HepG2 (cell line): Measurements from ENCODE around the gene KHK. TPM values are rescaled to one million over a fixed set of nuclear protein-coding genes. Genes with fewer than 3 reads are reported as not detected.

ENCODE experiments used
- BHLHE40 ChIP-seq: IDR thresholded peaks from 2 replicates; pipeline ENCODE4 v1.6.1; 2011; ENCODE audit warnings: low read length, improper control_type of control experiment
- ZBTB42 ChIP-seq: sonication (generic); formaldehyde crosslinking; IDR thresholded peaks from 2 replicates; pipeline ENCODE4 v1.5.0; 2020; ENCODE audit warnings: mild to moderate bottlenecking, missing genetic modification reagents
- ZBTB7B ChIP-seq: sonication (generic); formaldehyde crosslinking; IDR thresholded peaks from 2 replicates; pipeline ENCODE4 v1.4.0; 2020; ENCODE audit warnings: missing genetic modification reagents
- ZNF136 ChIP-seq: sonication (generic); formaldehyde crosslinking; IDR thresholded peaks from 2 replicates; pipeline ENCODE4 v1.8.1; 2022; ENCODE audit warnings: low read depth, mild to moderate bottlenecking, moderate library complexity, missing genetic modification reagents
- ZNF333 ChIP-seq: sonication (generic); formaldehyde crosslinking; IDR thresholded peaks from 2 replicates; pipeline ENCODE4 v1.4.0; 2020; ENCODE audit warnings: mild to moderate bottlenecking, missing genetic modification reagents, borderline replicate concordance
- ZSCAN29 ChIP-seq: sonication (generic); formaldehyde crosslinking; conservative IDR thresholded peaks from 2 replicates; pipeline ENCODE4 v1.4.0; 2020; ENCODE audit warnings: mild to moderate bottlenecking, missing genetic modification reagents
- ZZZ3 ChIP-seq: sonication (generic); formaldehyde crosslinking; IDR thresholded peaks from 2 replicates; pipeline ENCODE4 v1.4.0; 2020; ENCODE audit warnings: missing genetic modification reagents, mild to moderate bottlenecking, borderline replicate concordance
- polyA plus RNA-seq, 8 experiments: library from polyadenylated mRNA; depleted of rRNA in 3 of 8; stranded (reverse) in 7 of 8; unstranded in 1 of 8; fragments of >200 nt; fragmentation: Illumina TruSeq in 4 of 8; extraction: Trizol in 4 of 8; gene quantifications; 2 replicates each; pipeline versions ENCODE4 v1.2.1 to v1.2.3, GENCODE V29; 2011 to 2016; ENCODE audit warnings: low read depth in 4 of 8, missing spikeins in 1 of 8, mixed read lengths in 1 of 8; ENCODE audit not compliant: insufficient read depth in 1 of 8
- total RNA-seq, 5 experiments: library from RNA; depleted of rRNA; stranded (reverse); fragments of >200 nt; fragmentation: Illumina TruSeq; extraction: Trizol; gene quantifications; 2 replicates each; pipeline ENCODE4 v1.2.3, GENCODE V29; 2016; ENCODE audit warnings: low read depth in 1 of 5
- TF ChIP-seq, protein P1 (sequence below): sonication (generic); formaldehyde crosslinking; IDR thresholded peaks from 2 replicates; pipeline ENCODE4 v1.8.0; 2022; ENCODE audit warnings: mild to moderate bottlenecking, missing genetic modification reagents, moderate library complexity
- TF ChIP-seq, protein P2 (sequence below), 2 experiments: sonication (generic) in 1 of 2; formaldehyde crosslinking in 1 of 2; IDR thresholded peaks; 2 replicates each; pipeline versions ENCODE4 v1.5.1 to v1.6.1; 2011 to 2020; ENCODE audit warnings: borderline replicate concordance in 1 of 2, low read depth in 1 of 2, low read length in 1 of 2, mild to moderate bottlenecking in 1 of 2, missing genetic modification reagents in 1 of 2, moderate library complexity in 1 of 2
- TF ChIP-seq, protein P3 (sequence below): sonication (generic); formaldehyde crosslinking; IDR thresholded peaks from 2 replicates; pipeline ENCODE4 v1.5.1; 2020; ENCODE audit warnings: mild to moderate bottlenecking, missing genetic modification reagents, borderline replicate concordance
- TF ChIP-seq, protein P4 (sequence below): sonication (generic); formaldehyde crosslinking; IDR thresholded peaks from 2 replicates; pipeline ENCODE4 v1.5.0; 2020; ENCODE audit warnings: mild to moderate bottlenecking, missing genetic modification reagents, borderline replicate concordance
- TF ChIP-seq, protein P5 (sequence below): sonication (generic); formaldehyde crosslinking; IDR thresholded peaks from 2 replicates; pipeline ENCODE4 v1.4.0; 2020; ENCODE audit warnings: missing genetic modification reagents

KHK gene
- total and polyA plus RNA-seq, 2 of the 13 experiments (the other 11 are each of a cell fraction or from before 2014, with no cell fraction given): 40.9 to 99.2 TPM

DNA sequence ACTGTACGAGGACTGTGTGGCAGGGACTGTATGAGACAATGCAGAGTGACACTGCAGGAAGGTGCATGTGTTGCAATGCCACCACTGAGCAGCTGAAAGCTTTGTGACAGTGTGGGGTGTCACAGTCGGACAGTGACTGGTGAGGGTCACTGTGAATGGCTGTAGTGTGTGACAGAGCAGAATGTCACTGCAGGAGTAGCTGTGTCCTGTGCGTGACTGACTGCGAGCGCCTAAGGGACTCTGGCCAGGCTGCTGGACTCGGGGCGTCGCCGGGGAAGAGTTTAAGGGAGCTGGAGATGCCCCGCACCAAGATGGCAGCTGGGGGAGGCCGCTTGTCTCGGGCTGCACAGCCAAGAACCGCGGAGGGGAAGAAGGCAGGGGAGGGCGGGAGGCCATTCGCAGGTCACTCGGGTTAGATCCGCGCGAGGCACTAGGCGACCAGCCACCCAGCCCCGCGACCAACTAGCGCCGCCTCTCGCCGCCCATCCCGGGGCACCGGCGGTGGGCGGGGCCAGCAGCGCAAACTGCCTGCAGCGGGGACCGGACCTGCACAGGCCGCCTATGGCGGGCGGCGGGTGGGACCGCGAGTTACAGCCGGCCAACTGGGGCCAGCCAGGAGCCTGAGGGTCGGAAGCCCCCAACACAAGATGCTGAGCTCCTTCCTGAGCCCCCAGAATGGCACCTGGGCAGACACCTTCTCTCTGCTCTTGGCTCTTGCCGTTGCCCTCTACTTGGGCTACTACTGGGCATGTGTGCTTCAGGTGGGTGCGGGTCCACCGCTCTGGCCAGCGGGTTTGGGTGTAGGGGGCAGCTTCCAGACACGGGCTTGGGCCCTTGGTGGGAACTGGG, 37.0 kb downstream of the KHK start, which contains the start of gene ABHD1 (continued):
- TF ChIP-seq, protein P1, sequence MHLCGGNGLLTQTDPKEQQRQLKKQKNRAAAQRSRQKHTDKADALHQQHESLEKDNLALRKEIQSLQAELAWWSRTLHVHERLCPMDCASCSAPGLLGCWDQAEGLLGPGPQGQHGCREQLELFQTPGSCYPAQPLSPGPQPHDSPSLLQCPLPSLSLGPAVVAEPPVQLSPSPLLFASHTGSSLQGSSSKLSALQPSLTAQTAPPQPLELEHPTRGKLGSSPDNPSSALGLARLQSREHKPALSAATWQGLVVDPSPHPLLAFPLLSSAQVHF (CRISPR knock-in tag): no peak
- TF ChIP-seq ZSCAN29 (CRISPR knock-in tag): no peak
- 0 out of 2 replicates have a peak, but pooled peaks have one; percentile 77 for TF ChIP-seq ZNF333 (CRISPR knock-in tag)
- TF ChIP-seq ZNF136 (CRISPR knock-in tag): no peak
- no peak for TF ChIP-seq ZBTB42 (CRISPR knock-in tag)
- TF ChIP-seq, protein P2, sequence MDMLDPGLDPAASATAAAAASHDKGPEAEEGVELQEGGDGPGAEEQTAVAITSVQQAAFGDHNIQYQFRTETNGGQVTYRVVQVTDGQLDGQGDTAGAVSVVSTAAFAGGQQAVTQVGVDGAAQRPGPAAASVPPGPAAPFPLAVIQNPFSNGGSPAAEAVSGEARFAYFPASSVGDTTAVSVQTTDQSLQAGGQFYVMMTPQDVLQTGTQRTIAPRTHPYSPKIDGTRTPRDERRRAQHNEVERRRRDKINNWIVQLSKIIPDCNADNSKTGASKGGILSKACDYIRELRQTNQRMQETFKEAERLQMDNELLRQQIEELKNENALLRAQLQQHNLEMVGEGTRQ (IDR thresholded peaks at IDR 0.05; ENCODE audit: low read depth, low read length): 0 out of 2 replicates have a peak, but pooled peaks have one; percentile 19
- TF ChIP-seq, protein P2 (CRISPR knock-in tag; IDR thresholded peaks at IDR 0.05; ENCODE audit: borderline replicate concordance): no peak; the same call in 1 of the 2 replicates
- peak; percentile 62; the same call in 1 of the 2 replicates for TF ChIP-seq ZZZ3
- TF ChIP-seq, protein P3, sequence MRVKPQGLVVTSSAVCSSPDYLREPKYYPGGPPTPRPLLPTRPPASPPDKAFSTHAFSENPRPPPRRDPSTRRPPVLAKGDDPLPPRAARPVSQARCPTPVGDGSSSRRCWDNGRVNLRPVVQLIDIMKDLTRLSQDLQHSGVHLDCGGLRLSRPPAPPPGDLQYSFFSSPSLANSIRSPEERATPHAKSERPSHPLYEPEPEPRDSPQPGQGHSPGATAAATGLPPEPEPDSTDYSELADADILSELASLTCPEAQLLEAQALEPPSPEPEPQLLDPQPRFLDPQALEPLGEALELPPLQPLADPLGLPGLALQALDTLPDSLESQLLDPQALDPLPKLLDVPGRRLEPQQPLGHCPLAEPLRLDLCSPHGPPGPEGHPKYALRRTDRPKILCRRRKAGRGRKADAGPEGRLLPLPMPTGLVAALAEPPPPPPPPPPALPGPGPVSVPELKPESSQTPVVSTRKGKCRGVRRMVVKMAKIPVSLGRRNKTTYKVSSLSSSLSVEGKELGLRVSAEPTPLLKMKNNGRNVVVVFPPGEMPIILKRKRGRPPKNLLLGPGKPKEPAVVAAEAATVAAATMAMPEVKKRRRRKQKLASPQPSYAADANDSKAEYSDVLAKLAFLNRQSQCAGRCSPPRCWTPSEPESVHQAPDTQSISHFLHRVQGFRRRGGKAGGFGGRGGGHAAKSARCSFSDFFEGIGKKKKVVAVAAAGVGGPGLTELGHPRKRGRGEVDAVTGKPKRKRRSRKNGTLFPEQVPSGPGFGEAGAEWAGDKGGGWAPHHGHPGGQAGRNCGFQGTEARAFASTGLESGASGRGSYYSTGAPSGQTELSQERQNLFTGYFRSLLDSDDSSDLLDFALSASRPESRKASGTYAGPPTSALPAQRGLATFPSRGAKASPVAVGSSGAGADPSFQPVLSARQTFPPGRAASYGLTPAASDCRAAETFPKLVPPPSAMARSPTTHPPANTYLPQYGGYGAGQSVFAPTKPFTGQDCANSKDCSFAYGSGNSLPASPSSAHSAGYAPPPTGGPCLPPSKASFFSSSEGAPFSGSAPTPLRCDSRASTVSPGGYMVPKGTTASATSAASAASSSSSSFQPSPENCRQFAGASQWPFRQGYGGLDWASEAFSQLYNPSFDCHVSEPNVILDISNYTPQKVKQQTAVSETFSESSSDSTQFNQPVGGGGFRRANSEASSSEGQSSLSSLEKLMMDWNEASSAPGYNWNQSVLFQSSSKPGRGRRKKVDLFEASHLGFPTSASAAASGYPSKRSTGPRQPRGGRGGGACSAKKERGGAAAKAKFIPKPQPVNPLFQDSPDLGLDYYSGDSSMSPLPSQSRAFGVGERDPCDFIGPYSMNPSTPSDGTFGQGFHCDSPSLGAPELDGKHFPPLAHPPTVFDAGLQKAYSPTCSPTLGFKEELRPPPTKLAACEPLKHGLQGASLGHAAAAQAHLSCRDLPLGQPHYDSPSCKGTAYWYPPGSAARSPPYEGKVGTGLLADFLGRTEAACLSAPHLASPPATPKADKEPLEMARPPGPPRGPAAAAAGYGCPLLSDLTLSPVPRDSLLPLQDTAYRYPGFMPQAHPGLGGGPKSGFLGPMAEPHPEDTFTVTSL (CRISPR knock-in tag): no peak
- TF ChIP-seq, protein P4, sequence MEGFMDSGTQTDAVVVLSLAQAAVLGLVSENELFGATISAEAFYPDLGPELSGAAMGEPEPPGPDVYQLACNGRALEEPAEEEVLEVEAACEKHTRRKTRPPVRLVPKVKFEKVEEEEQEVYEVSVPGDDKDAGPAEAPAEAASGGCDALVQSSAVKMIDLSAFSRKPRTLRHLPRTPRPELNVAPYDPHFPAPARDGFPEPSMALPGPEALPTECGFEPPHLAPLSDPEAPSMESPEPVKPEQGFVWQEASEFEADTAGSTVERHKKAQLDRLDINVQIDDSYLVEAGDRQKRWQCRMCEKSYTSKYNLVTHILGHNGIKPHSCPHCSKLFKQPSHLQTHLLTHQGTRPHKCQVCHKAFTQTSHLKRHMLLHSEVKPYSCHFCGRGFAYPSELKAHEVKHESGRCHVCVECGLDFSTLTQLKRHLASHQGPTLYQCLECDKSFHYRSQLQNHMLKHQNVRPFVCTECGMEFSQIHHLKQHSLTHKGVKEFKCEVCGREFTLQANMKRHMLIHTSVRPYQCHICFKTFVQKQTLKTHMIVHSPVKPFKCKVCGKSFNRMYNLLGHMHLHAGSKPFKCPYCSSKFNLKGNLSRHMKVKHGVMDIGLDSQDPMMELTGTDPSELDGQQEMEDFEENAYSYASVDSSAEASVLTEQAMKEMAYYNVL (CRISPR knock-in tag): no peak
- TF ChIP-seq BHLHE40: no peak
- TF ChIP-seq ZBTB7B (CRISPR knock-in tag): peak; percentile 89
- TF ChIP-seq, protein P5, sequence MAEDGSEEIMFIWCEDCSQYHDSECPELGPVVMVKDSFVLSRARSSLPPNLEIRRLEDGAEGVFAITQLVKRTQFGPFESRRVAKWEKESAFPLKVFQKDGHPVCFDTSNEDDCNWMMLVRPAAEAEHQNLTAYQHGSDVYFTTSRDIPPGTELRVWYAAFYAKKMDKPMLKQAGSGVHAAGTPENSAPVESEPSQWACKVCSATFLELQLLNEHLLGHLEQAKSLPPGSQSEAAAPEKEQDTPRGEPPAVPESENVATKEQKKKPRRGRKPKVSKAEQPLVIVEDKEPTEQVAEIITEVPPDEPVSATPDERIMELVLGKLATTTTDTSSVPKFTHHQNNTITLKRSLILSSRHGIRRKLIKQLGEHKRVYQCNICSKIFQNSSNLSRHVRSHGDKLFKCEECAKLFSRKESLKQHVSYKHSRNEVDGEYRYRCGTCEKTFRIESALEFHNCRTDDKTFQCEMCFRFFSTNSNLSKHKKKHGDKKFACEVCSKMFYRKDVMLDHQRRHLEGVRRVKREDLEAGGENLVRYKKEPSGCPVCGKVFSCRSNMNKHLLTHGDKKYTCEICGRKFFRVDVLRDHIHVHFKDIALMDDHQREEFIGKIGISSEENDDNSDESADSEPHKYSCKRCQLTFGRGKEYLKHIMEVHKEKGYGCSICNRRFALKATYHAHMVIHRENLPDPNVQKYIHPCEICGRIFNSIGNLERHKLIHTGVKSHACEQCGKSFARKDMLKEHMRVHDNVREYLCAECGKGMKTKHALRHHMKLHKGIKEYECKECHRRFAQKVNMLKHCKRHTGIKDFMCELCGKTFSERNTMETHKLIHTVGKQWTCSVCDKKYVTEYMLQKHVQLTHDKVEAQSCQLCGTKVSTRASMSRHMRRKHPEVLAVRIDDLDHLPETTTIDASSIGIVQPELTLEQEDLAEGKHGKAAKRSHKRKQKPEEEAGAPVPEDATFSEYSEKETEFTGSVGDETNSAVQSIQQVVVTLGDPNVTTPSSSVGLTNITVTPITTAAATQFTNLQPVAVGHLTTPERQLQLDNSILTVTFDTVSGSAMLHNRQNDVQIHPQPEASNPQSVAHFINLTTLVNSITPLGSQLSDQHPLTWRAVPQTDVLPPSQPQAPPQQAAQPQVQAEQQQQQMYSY: no peak
